ENCODE data around the gene OTULINL. TPM values are rescaled to one million over a fixed set of nuclear protein-coding genes. Genes with fewer than 3 reads are reported as not detected.

Gene OTULINL
- total RNA-seq, 2 donors from 2014 or later, result 6.2 to 8.9 TPM

GRCh38 chr5:14603141-14603540, 21.5 kb downstream of the OTULINL start:
- Mint-ChIP-seq H3K36me3 (ENCODE audit: low read depth) (peaks cover 14% of the 10 kb centered on the region), H3K27me3 (ENCODE audit: insufficient read depth) (no peaks in the 10 kb centered on the region), H3K9me3 (no peaks in the 10 kb centered on the region), H3K4me3 (no peak overlapping the region), H3K4me1 (no peaks in the 10 kb centered on the region), H3K27ac (no peak overlapping the region)
- no peak overlapping the region for H3K4me3 ChIP-seq (ENCODE audit: low read length)
- DNase-seq, result no peak
- no peaks in the 10 kb centered on the region for H3K9me3 ChIP-seq (ENCODE audit: control insufficient read depth, low read length)
- H3K27me3 ChIP-seq (ENCODE audit: control insufficient read depth, insufficient read depth, low read length, poor library complexity, severe bottlenecking), result no peaks in the 10 kb centered on the region
- no peak overlapping the region for H3K9ac ChIP-seq (ENCODE audit: extremely low read depth, low read length, poor library complexity, severe bottlenecking)
- 94% methylated on average over 1 of the region's 1 CpG; no CpG with 5 or more reads in 1 of the 2 experiments for WGBS, 2 experiments (ENCODE audit: insufficient coverage in 1 of 2, insufficient read length in 1 of 2)
- H3K36me3 ChIP-seq (ENCODE audit: control insufficient read depth, insufficient read depth, low read length), result no peaks in the 10 kb centered on the region
- H3K27ac ChIP-seq (ENCODE audit: low read depth, low read length), result no peak overlapping the region
- TF ChIP-seq, protein P1, sequence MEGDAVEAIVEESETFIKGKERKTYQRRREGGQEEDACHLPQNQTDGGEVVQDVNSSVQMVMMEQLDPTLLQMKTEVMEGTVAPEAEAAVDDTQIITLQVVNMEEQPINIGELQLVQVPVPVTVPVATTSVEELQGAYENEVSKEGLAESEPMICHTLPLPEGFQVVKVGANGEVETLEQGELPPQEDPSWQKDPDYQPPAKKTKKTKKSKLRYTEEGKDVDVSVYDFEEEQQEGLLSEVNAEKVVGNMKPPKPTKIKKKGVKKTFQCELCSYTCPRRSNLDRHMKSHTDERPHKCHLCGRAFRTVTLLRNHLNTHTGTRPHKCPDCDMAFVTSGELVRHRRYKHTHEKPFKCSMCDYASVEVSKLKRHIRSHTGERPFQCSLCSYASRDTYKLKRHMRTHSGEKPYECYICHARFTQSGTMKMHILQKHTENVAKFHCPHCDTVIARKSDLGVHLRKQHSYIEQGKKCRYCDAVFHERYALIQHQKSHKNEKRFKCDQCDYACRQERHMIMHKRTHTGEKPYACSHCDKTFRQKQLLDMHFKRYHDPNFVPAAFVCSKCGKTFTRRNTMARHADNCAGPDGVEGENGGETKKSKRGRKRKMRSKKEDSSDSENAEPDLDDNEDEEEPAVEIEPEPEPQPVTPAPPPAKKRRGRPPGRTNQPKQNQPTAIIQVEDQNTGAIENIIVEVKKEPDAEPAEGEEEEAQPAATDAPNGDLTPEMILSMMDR (conservative IDR thresholded peaks at IDR 0.05), result no peak
- no peaks in the 10 kb centered on the region for H3K4me1 ChIP-seq (ENCODE audit: control insufficient read depth, insufficient read depth, low read length)

- no peak overlapping the region for H3K27ac Mint-ChIP-seq
- Histone ChIP-seq H3K36me3 (ENCODE audit: control insufficient read depth, insufficient read depth, low read length) (no peaks in the 10 kb centered on the region), H3K9me3 (ENCODE audit: control insufficient read depth, low read length) (no peaks in the 10 kb centered on the region), H3K9ac (ENCODE audit: extremely low read depth, low read length, poor library complexity, severe bottlenecking) (no peak overlapping the region), H3K27me3 (ENCODE audit: control insufficient read depth, insufficient read depth, low read length, poor library complexity, severe bottlenecking) (no peaks in the 10 kb centered on the region), H3K27ac (ENCODE audit: low read depth, low read length) (no peak overlapping the region), H3K4me3 (ENCODE audit: low read length) (no peak overlapping the region), H3K4me1 (ENCODE audit: control insufficient read depth, insufficient read depth, low read length) (no peaks in the 10 kb centered on the region)
- no peak overlapping the region for H3K4me3 Mint-ChIP-seq
- H3K9me3 Mint-ChIP-seq, result no peaks in the 10 kb centered on the region
- H3K4me1 Mint-ChIP-seq, result no peaks in the 10 kb centered on the region
- H3K36me3 Mint-ChIP-seq (ENCODE audit: low read depth), result peaks cover 19% of the 10 kb centered on the region
- no peaks in the 10 kb centered on the region for H3K27me3 Mint-ChIP-seq (ENCODE audit: insufficient read depth)
- DNase-seq, result no peak
- TF ChIP-seq, protein P1 (conservative IDR thresholded peaks at IDR 0.05), result no peak
- WGBS, 2 experiments (ENCODE audit: insufficient coverage in 1 of 2, insufficient read length in 1 of 2), result 88 to 94% methylated on average over 6 to 8 of the region's 8 CpGs
These were observed 25.5 kb downstream of the OTULINL start for GRCh38 chr5:14607104-14607503.

DNA sequence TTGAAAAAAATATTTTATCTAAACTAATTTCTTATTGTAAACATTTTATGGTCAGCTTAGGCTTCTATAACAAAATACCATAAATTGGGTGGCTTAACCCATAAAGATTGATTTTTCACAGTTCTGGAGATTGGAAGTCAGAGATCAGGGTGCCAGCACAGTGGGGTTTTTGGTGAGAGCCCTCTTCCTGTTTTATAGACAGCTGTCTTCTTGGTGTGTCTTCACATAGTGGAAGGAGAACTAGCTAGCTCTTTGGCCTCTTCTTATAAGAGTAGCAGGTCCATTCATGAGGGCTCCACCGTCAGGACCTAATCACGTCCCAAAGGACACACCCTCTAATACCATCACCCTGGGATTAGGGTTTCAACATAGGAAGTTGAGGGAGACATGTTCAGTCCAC, 26.6 kb downstream of the OTULINL start:
- no peak overlapping the region for H3K4me3 ChIP-seq (ENCODE audit: low read length)
- no peak overlapping the region for H3K27ac ChIP-seq (ENCODE audit: low read depth, low read length)
- Mint-ChIP-seq H3K27me3 (ENCODE audit: insufficient read depth) (no peaks in the 10 kb centered on the region), H3K36me3 (ENCODE audit: low read depth) (peaks cover 17% of the 10 kb centered on the region), H3K27ac (no peak overlapping the region), H3K4me1 (no peaks in the 10 kb centered on the region), H3K9me3 (no peaks in the 10 kb centered on the region), H3K4me3 (no peak overlapping the region)
- no peaks in the 10 kb centered on the region for H3K9me3 ChIP-seq (ENCODE audit: control insufficient read depth, low read length)
- TF ChIP-seq, protein P1 (conservative IDR thresholded peaks at IDR 0.05), result no peak
- WGBS, 2 experiments (ENCODE audit: insufficient coverage in 1 of 2, insufficient read length in 1 of 2), result 100% methylated on average over 2 of the region's 2 CpGs; no CpG with 5 or more reads in 1 of the 2 experiments
- H3K27me3 ChIP-seq (ENCODE audit: control insufficient read depth, insufficient read depth, low read length, poor library complexity, severe bottlenecking), result no peaks in the 10 kb centered on the region
- H3K36me3 ChIP-seq (ENCODE audit: control insufficient read depth, insufficient read depth, low read length), result no peaks in the 10 kb centered on the region
- H3K9ac ChIP-seq (ENCODE audit: extremely low read depth, low read length, poor library complexity, severe bottlenecking), result no peak overlapping the region
- no peak for DNase-seq
- H3K4me1 ChIP-seq (ENCODE audit: control insufficient read depth, insufficient read depth, low read length), result no peaks in the 10 kb centered on the region
